HG03558 (cell line): ENCODE results near the gene ZNF248.
"Not testable (repeated sequence)": the region's sequence is repeated elsewhere in the genome, so short reads cannot be mapped to it uniquely, and the experiment has no call there.

Experiments
- ATAC-seq: cut with Tn5 transposase; IDR thresholded peaks from one replicate; pipeline ENCODE4 v1.9.1; 2021; ENCODE audit warnings: moderate number of reproducible peaks; ENCODE audit not compliant: unreplicated experiment; ENCODE audit errors: extremely low read depth

Gene ZNF248

GRCh38 chr10:37754538-37755323 is 102.7 kb downstream of the ZNF248 start:
- ATAC-seq = no peak

GRCh38 chr10:37752334-37752875 is 105.0 kb downstream of the ZNF248 start:
- ATAC-seq = no peak

GRCh38 chr10:37748170-37748569 is 109.2 kb downstream of the ZNF248 start:
- no peak for ATAC-seq

- no peak for ATAC-seq
Measured at GRCh38 chr10:37747081-37747480, 110.3 kb downstream of the ZNF248 start.

DNA sequence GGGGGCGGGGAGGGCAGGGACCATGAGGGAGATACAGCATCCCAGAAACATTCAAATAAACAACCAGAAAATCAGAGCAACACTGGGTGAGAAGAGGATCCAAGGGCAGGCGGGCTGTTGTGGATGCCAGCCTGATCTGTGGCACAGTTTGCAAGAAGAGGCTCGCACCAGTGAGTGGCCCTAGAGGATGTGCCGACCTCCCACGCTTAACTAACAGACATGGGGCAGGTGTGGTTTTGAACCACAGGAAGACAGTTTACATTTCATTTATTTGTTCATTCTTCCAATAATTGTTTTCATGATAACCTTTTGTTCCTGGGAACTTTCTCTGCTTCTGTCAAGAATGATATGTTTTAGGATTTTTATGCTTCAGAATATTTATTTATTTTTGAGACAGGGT is 115.6 kb downstream of the ZNF248 start:
- ATAC-seq = no peak

- ATAC-seq = no peak
Measured at GRCh38 chr10:37739181-37739580, 118.2 kb downstream of the ZNF248 start.

- not testable (repeated sequence) for ATAC-seq
Measured at GRCh38 chr10:37738241-37738640, 119.2 kb downstream of the ZNF248 start.

GRCh38 chr10:37737336-37737735 is 120.1 kb downstream of the ZNF248 start:
- no peak for ATAC-seq

- ATAC-seq = no peak
Measured at GRCh38 chr10:37736120-37736519, 121.3 kb downstream of the ZNF248 start.

DNA sequence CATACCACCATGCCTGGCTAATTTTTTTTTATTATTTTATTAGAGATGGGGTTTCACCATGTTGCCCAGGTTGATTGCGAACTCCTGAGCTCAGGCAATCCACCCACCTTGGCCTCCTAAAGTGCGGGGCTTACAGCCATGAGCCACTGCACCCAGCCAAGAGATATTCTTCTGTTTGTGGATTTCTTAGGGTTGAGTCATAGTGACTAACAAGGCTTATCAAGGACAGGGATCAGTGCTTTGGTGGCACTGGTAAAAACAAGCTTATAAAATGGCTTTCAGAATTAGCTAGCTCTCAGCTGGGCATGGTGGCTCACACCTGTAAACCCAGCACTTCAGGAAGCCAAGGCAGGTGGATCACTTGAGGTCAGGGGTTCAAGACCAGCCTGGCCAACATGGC is 122.4 kb downstream of the ZNF248 start:
- ATAC-seq = no peak
